Small intestine (tissue), 7 donors: Measurements from ENCODE around the gene NEU1. TPM values are rescaled to one million over a fixed set of nuclear protein-coding genes. Genes with fewer than 3 reads are reported as not detected.
"Not testable (repeated sequence)": the region's sequence is repeated elsewhere in the genome, so short reads cannot be mapped to it uniquely, and the experiment has no call there.

Source experiments
- DNase-seq, 2 donors: peaks; one replicate each; pipeline versions ENCODE4 v3.0.0 to v3.0.0-alpha.2; 2013
- FAIRE-seq: peaks from 2 replicates; lab custom pipeline; 2012; peaks lifted over from hg19 to GRCh38; lab: Jason Lieb, UNC
- H3K27ac ChIP-seq, 3 donors: one replicate each; pipeline ENCODE4 v1.5.1; 2013; ENCODE audit warnings: low read length in 2 of 3, mild to moderate bottlenecking in 2 of 3, control low read depth in 1 of 3, inconsistent platforms in 1 of 3, low read depth in 1 of 3, moderate library complexity in 1 of 3
- H3K27me3 ChIP-seq, 3 donors: one replicate each; pipeline ENCODE4 v1.6.1; 2013; ENCODE audit warnings: low read length in 3 of 3, inconsistent platforms in 1 of 3; ENCODE audit not compliant: control insufficient read depth in 3 of 3, insufficient read depth in 3 of 3
- H3K36me3 ChIP-seq, 3 donors: one replicate each; pipeline ENCODE4 v1.6.1; 2013; ENCODE audit warnings: low read length in 3 of 3, inconsistent platforms in 1 of 3, low read depth in 1 of 3, mild to moderate bottlenecking in 1 of 3, moderate library complexity in 1 of 3; ENCODE audit not compliant: control insufficient read depth in 3 of 3, insufficient read depth in 2 of 3
- H3K4me1 ChIP-seq, 3 donors: one replicate each; pipeline ENCODE4 v1.6.1; 2013; ENCODE audit warnings: low read length in 2 of 3, inconsistent platforms in 1 of 3, low read depth in 1 of 3, mild to moderate bottlenecking in 1 of 3, moderate library complexity in 1 of 3; ENCODE audit not compliant: control insufficient read depth in 3 of 3, insufficient read depth in 2 of 3
- H3K4me3 ChIP-seq, 3 donors: one replicate each; pipeline ENCODE4 v1.5.1; 2013; ENCODE audit warnings: low read length in 3 of 3, control low read depth in 1 of 3, inconsistent platforms in 1 of 3, low read depth in 1 of 3, mild to moderate bottlenecking in 1 of 3, moderate library complexity in 1 of 3
- H3K9me3 ChIP-seq, 2 donors: one replicate each; pipeline ENCODE4 v1.6.1; 2013; ENCODE audit warnings: low read depth in 1 of 2, low read length in 1 of 2; ENCODE audit not compliant: control insufficient read depth in 2 of 2, insufficient read depth in 1 of 2
- WGBS, 3 donors: extraction: QIAGEN DNeasy Blood & Tissue Kit; methylation state at CpG; one replicate each; pipeline ENCODE4 v1.1.7; 2013; 5-methylcytosine and 5-hydroxymethylcytosine counted together
- polyA plus RNA-seq, 4 donors: library from polyadenylated mRNA; stranded (reverse) in 3 of 4; unstranded in 1 of 4; fragments of 200-250 nt in 3 of 4; fragments of 120-200 nt in 1 of 4; gene quantifications; one replicate each; pipeline versions ENCODE4 v1.2.1 to v1.2.3, GENCODE V29; 2013
- donor health status: healthy with polysubstance abuse.
- donor health status: control.
- donor health status: control.
- donor health status: Bipolar disorder and iron deficiency.
- donor health status: healthy.

NEU1 gene
- polyA plus RNA-seq, 4 donors, result 24.8 to 466 (median 37.4) TPM

- Histone ChIP-seq H3K9me3 (no peaks in the 10 kb centered on the region), H3K4me1 (peaks cover 0 to 49% (median 13%) of the 10 kb centered on the region in 3 donors), H3K27me3 (no peaks in the 10 kb centered on the region), H3K27ac (peak overlapping the region; percentile 77 to 95 (median 80)), H3K36me3 (peaks cover 0 to 4% (median 0%) of the 10 kb centered on the region in 3 donors), H3K4me3 (peak overlapping the region; percentile 12 to 77 (median 56))
- FAIRE-seq, result no peak
- 2 to 6% (median 4%) methylated on average over 39 of the region's 39 CpGs for WGBS, 3 donors
- DNase-seq, result peak in 1 of 2 donors; percentile 83
These were observed 41.2 kb downstream of the NEU1 start for GRCh38 chr6:31821301-31822035.

- peaks cover 0 to 41% (median 13%) of the 10 kb centered on the region in 3 donors for H3K4me1 ChIP-seq
- not testable (repeated sequence) for H3K9me3 ChIP-seq, H3K4me3 ChIP-seq, H3K27me3 ChIP-seq, DNase-seq, FAIRE-seq, H3K36me3 ChIP-seq
- peak overlapping the region in 1 of 3 donors; percentile 80 for H3K27ac ChIP-seq
- 79 to 91% (median 83%) methylated on average over 8 to 10 of the region's 10 CpGs for WGBS, 3 donors
These were observed 42.2 kb downstream of the NEU1 start for GRCh38 chr6:31820399-31820798.

- peak overlapping the region in 2 of 3 donors; percentile 15 to 80 for H3K27ac ChIP-seq
- peaks cover 0 to 4% (median 0%) of the 10 kb centered on the region in 3 donors for H3K36me3 ChIP-seq
- H3K4me1 ChIP-seq, result peaks cover 0 to 41% (median 13%) of the 10 kb centered on the region in 3 donors
- no peaks in the 10 kb centered on the region for H3K27me3 ChIP-seq
- no peaks in the 10 kb centered on the region for H3K9me3 ChIP-seq
- DNase-seq (peak; percentile 65 to 66), FAIRE-seq (no peak)
- H3K4me3 ChIP-seq, result no peak overlapping the region
These were observed 42.7 kb downstream of the NEU1 start for GRCh38 chr6:31819871-31820299.

- not testable (repeated sequence) for H3K27me3 ChIP-seq, H3K9me3 ChIP-seq, DNase-seq, FAIRE-seq, H3K36me3 ChIP-seq
- Histone ChIP-seq H3K27ac (peak overlapping the region in 1 of 3 donors; percentile 43), H3K4me3 (peak overlapping the region in 1 of 3 donors; percentile 34), H3K4me1 (peaks cover 2 to 49% (median 16%) of the 10 kb centered on the region in 3 donors)
- WGBS, 3 donors, result 66 to 70% (median 69%) methylated on average over 8 of the region's 8 CpGs
These were observed 44.6 kb downstream of the NEU1 start for GRCh38 chr6:31817929-31818511.

GRCh38 chr6:31817133-31817928 is 45.3 kb downstream of the NEU1 start:
- not testable (repeated sequence) for H3K27me3 ChIP-seq, H3K36me3 ChIP-seq, DNase-seq, H3K9me3 ChIP-seq, FAIRE-seq
- WGBS, 3 donors, result 38 to 51% (median 42%) methylated on average over 12 to 15 of the region's 37 CpGs
- peaks cover 2 to 44% (median 12%) of the 10 kb centered on the region in 3 donors for H3K4me1 ChIP-seq
- peak overlapping the region; percentile 8 to 85 (median 21) for H3K27ac ChIP-seq
- H3K4me3 ChIP-seq, result peak overlapping the region in 2 of 3 donors; percentile 34 to 35

GRCh38 chr6:31815025-31815838 is 47.4 kb downstream of the NEU1 start, which contains the start of the genes HSPA1A and HSPA1L:
TSS of gene HSPA1A (plus strand) at chr6:31815543. CDS start at chr6:31815757, 214 bp downstream.
TSS of gene HSPA1L (minus strand) at chr6:31815283. CDS start at chr6:31811972, 3,311 bp downstream.
- no peak for FAIRE-seq
- Histone ChIP-seq H3K27ac (peak within 1 kb of the TSS; percentile 80 to 100 (median 96)), H3K9me3 (no peaks in the 10 kb centered on the region), H3K27me3 (no peaks in the 10 kb centered on the region), H3K36me3 (peaks cover 0 to 9% (median 0%) of the 10 kb centered on the region in 3 donors), H3K4me3 (peak within 1 kb of the TSS; percentile 34 to 87 (median 37)), H3K4me1 (peaks cover 2 to 32% (median 6%) of the 10 kb centered on the region in 3 donors)
- DNase-seq, result peak; percentile 95 to 96
- 1 to 2% (median 1%) methylated on average over 53 to 56 of the region's 56 CpGs for WGBS, 3 donors

- peak; percentile 96 to 98 for DNase-seq
- whole genome bisulfite sequencing, 3 donors, result 0% methylated on average over 13 of the region's 13 CpGs
- no peaks in the 10 kb centered on the region for H3K27me3 ChIP-seq
- H3K4me1 ChIP-seq, result peaks cover 2 to 27% (median 6%) of the 10 kb centered on the region in 3 donors
- H3K9me3 ChIP-seq, result no peaks in the 10 kb centered on the region
- H3K4me3 ChIP-seq, result peak overlapping the region; percentile 34 to 87 (median 37)
- no peak for FAIRE-seq
- H3K36me3 ChIP-seq, result peaks cover 0 to 9% (median 0%) of the 10 kb centered on the region in 3 donors
- H3K27ac ChIP-seq, result peak overlapping the region; percentile 53 to 100 (median 96)
These were observed 48.0 kb downstream of the NEU1 start for GRCh38 chr6:31814677-31815024.
